ENCODE measurements around the gene MLH1.

Gene MLH1

DNA sequence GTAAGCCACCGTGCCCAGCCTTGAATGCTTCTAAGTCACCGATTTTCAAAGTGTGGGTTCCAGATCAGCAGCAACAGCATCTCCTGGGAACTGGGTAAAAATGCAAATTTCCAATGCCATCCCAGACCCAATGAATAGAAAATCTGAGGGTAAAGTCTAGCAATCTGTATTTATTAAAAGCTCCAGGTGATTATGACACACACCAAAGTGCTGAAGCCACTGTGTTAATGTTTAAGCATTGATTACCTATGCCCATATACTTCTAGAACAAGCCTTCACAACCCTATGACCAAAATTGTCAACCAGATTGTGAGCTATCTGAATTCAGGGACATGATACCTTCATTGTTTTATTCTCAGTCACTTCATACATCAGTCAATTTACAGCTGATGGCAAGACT lies 94.6 kb downstream of the MLH1 start:
- no peak overlapping the region for H3K18ac ChIP-seq (ENCODE audit: low read depth in 1 of 2, low read length in 2 of 2)
- no peak overlapping the region for H3K9ac ChIP-seq (ENCODE audit: low read length)
- no peaks in the 10 kb centered on the region for H3K27me3 ChIP-seq (ENCODE audit: control insufficient read depth in 1 of 2, insufficient read depth in 1 of 2, low read length in 2 of 2)
- H3K4me3 ChIP-seq (ENCODE audit: insufficient read depth in 1 of 2, low read depth in 1 of 2, low read length in 2 of 2) = no peak overlapping the region
- 92% methylated on average over 2 of the region's 2 CpGs for WGBS
- no peak overlapping the region for H4K91ac ChIP-seq (ENCODE audit: low read length)
- H3K27ac ChIP-seq (ENCODE audit: low read length, poor library complexity, severe bottlenecking) = no peak overlapping the region
- H3K23ac ChIP-seq (ENCODE audit: low read length in 2 of 2) = no peak overlapping the region
- no peak overlapping the region for H3K14ac ChIP-seq (ENCODE audit: low read length in 2 of 2)
- H2BK120ac ChIP-seq (ENCODE audit: low read depth, low read length) = no peak overlapping the region
- DNase-seq = no peak
- H3K4ac ChIP-seq (ENCODE audit: low read depth in 1 of 2, low read length in 2 of 2) = no peak overlapping the region
- H2BK12ac ChIP-seq (ENCODE audit: low read length in 2 of 2) = no peak overlapping the region
- no peak overlapping the region for H3K4me2 ChIP-seq (ENCODE audit: low read length, poor library complexity, severe bottlenecking)
- peaks cover 20% of the 10 kb centered on the region for H3K79me1 ChIP-seq (replicated peaks; ENCODE audit: low read length, poor library complexity, severe bottlenecking)
- no peak overlapping the region for H2BK15ac ChIP-seq (ENCODE audit: low read depth, poor library complexity, severe bottlenecking)
- no peak overlapping the region for H2AFZ ChIP-seq (ENCODE audit: low read depth, low read length)
- H4K8ac ChIP-seq (ENCODE audit: low read length) = no peak overlapping the region
- H3K9me3 ChIP-seq (ENCODE audit: control insufficient read depth, low read length) = no peaks in the 10 kb centered on the region
- H3K36me3 ChIP-seq (ENCODE audit: control insufficient read depth in 1 of 2, insufficient read depth in 2 of 2, low read depth in 1 of 2, low read length in 2 of 2) = peaks cover 6 to 74% of the 10 kb centered on the region in 2 experiments
- peaks cover 2% of the 10 kb centered on the region for H3K4me1 ChIP-seq (ENCODE audit: control insufficient read depth, insufficient read depth, low read depth, low read length)
- H2AK5ac ChIP-seq (ENCODE audit: low read length, severe bottlenecking) = no peak overlapping the region
- no peak overlapping the region for H2BK5ac ChIP-seq (ENCODE audit: low read depth, low read length, poor library complexity, severe bottlenecking)

DNA sequence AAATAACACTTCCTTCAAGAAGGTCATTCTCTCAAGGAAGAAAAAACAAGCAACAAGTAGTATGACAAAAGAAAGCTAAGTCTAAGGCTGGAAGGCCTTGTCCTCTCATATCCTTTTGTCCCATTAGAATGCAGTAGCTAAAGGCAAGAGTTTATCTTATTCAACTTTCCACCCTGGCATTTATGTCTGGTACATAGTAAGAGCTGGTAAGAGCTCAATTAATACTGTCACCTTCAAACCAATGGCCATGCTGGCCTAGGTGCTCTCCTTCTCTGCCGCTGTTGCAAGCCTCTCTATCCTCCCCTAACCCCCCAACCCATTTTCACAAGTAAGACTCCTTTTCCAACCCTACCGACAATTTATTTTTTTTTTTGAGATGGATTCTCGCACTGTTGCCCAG lies 99.2 kb downstream of the MLH1 start:
- H4K8ac ChIP-seq (ENCODE audit: low read length) = no peak overlapping the region
- no peak overlapping the region for H3K18ac ChIP-seq (ENCODE audit: low read depth in 1 of 2, low read length in 2 of 2)
- no peak overlapping the region for H3K27ac ChIP-seq (ENCODE audit: low read length, poor library complexity, severe bottlenecking)
- no peak overlapping the region for H2BK15ac ChIP-seq (ENCODE audit: low read depth, poor library complexity, severe bottlenecking)
- no peak overlapping the region for H3K4me3 ChIP-seq (ENCODE audit: insufficient read depth in 1 of 2, low read depth in 1 of 2, low read length in 2 of 2)
- 95% methylated on average over 3 of the region's 3 CpGs for WGBS
- no peak overlapping the region for H2AK5ac ChIP-seq (ENCODE audit: low read length, severe bottlenecking)
- no peak overlapping the region for H2BK120ac ChIP-seq (ENCODE audit: low read depth, low read length)
- peaks cover 3 to 68% of the 10 kb centered on the region in 2 experiments for H3K36me3 ChIP-seq (ENCODE audit: control insufficient read depth in 1 of 2, insufficient read depth in 2 of 2, low read depth in 1 of 2, low read length in 2 of 2)
- no peaks in the 10 kb centered on the region for H3K27me3 ChIP-seq (ENCODE audit: control insufficient read depth in 1 of 2, insufficient read depth in 1 of 2, low read length in 2 of 2)
- no peak overlapping the region for H3K4ac ChIP-seq (ENCODE audit: low read depth in 1 of 2, low read length in 2 of 2)
- H3K14ac ChIP-seq (ENCODE audit: low read length in 2 of 2) = no peak overlapping the region
- DNase-seq = no peak
- peaks cover 4% of the 10 kb centered on the region for H3K4me1 ChIP-seq (ENCODE audit: control insufficient read depth, insufficient read depth, low read depth, low read length)
- H2AFZ ChIP-seq (ENCODE audit: low read depth, low read length) = no peak overlapping the region
- no peak overlapping the region for H2BK12ac ChIP-seq (ENCODE audit: low read length in 2 of 2)
- H3K4me2 ChIP-seq (ENCODE audit: low read length, poor library complexity, severe bottlenecking) = no peak overlapping the region
- H4K91ac ChIP-seq (ENCODE audit: low read length) = no peak overlapping the region
- no peak overlapping the region for H2BK5ac ChIP-seq (ENCODE audit: low read depth, low read length, poor library complexity, severe bottlenecking)
- H3K23ac ChIP-seq (ENCODE audit: low read length in 2 of 2) = no peak overlapping the region
- no peaks in the 10 kb centered on the region for H3K9me3 ChIP-seq (ENCODE audit: control insufficient read depth, low read length)
- no peak overlapping the region for H3K9ac ChIP-seq (ENCODE audit: low read length)
- peaks cover 23% of the 10 kb centered on the region for H3K79me1 ChIP-seq (replicated peaks; ENCODE audit: low read length, poor library complexity, severe bottlenecking)

DNA sequence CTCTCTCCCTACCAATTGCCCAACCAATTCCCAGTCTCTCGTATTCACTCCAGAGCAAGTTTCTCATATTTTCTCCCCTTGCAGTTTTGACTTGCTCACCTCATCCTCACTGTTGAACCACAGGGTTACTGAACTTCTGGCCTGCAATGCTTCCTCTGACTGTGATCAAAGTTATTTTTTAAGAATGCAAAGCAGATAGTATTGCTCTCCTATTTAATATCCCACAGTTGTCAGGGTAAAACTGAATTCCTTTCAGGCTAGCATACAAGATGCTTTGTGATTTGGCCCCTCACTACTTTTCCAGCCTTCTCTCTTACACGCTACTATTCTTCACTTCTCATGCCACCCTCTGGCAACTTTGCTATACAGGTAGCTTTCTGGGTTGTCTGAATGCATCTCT lies 100.2 kb downstream of the MLH1 start:
- no peak overlapping the region for H3K18ac ChIP-seq (ENCODE audit: low read depth in 1 of 2, low read length in 2 of 2)
- no peak overlapping the region for H2BK5ac ChIP-seq (ENCODE audit: low read depth, low read length, poor library complexity, severe bottlenecking)
- H3K23ac ChIP-seq (ENCODE audit: low read length in 2 of 2) = no peak overlapping the region
- H3K4me3 ChIP-seq (ENCODE audit: insufficient read depth in 1 of 2, low read depth in 1 of 2, low read length in 2 of 2) = no peak overlapping the region
- peaks cover 7% of the 10 kb centered on the region for H3K4me1 ChIP-seq (ENCODE audit: control insufficient read depth, insufficient read depth, low read depth, low read length)
- H2BK12ac ChIP-seq (ENCODE audit: low read length in 2 of 2) = no peak overlapping the region
- H3K4ac ChIP-seq (ENCODE audit: low read depth in 1 of 2, low read length in 2 of 2) = no peak overlapping the region
- H2AFZ ChIP-seq (ENCODE audit: low read depth, low read length) = no peak overlapping the region
- H3K14ac ChIP-seq (ENCODE audit: low read length in 2 of 2) = no peak overlapping the region
- no peak overlapping the region for H4K8ac ChIP-seq (ENCODE audit: low read length)
- H2BK120ac ChIP-seq (ENCODE audit: low read depth, low read length) = no peak overlapping the region
- H2AK5ac ChIP-seq (ENCODE audit: low read length, severe bottlenecking) = no peak overlapping the region
- H4K91ac ChIP-seq (ENCODE audit: low read length) = no peak overlapping the region
- 92% methylated on average over 2 of the region's 2 CpGs for WGBS
- H3K36me3 ChIP-seq (ENCODE audit: control insufficient read depth in 1 of 2, insufficient read depth in 2 of 2, low read depth in 1 of 2, low read length in 2 of 2) = peaks cover 0 to 59% of the 10 kb centered on the region in 2 experiments
- peak overlapping the region; percentile 48 for H3K27ac ChIP-seq (ENCODE audit: low read length, poor library complexity, severe bottlenecking)
- no peaks in the 10 kb centered on the region for H3K27me3 ChIP-seq (ENCODE audit: control insufficient read depth in 1 of 2, insufficient read depth in 1 of 2, low read length in 2 of 2)
- no peak for DNase-seq
- H3K9me3 ChIP-seq (ENCODE audit: control insufficient read depth, low read length) = no peaks in the 10 kb centered on the region
- H3K79me1 ChIP-seq (replicated peaks; ENCODE audit: low read length, poor library complexity, severe bottlenecking) = peaks cover 16% of the 10 kb centered on the region
- H2BK15ac ChIP-seq (ENCODE audit: low read depth, poor library complexity, severe bottlenecking) = no peak overlapping the region
- H3K4me2 ChIP-seq (ENCODE audit: low read length, poor library complexity, severe bottlenecking) = no peak overlapping the region
- no peak overlapping the region for H3K9ac ChIP-seq (ENCODE audit: low read length)

DNA sequence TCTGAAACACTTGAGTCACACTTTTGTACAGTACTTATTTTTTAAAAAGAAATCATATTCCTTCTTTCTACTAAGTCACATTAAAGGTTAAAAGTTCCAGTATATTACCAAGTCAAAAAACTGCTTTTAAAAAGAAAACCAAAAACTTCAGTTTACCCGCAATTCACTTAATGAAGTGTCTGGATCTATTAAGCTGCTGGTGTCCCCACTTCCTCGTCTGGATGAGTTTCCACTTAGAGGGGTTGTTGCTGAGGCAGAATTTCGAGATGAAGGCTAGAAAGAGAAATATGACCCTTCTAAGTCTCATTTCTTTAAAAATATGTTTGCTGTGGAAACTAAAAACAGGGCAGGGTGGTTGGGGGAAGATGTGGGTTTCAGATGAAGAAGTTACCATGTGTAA lies 101.3 kb downstream of the MLH1 start:
- Histone ChIP-seq H2BK15ac (ENCODE audit: low read depth, poor library complexity, severe bottlenecking) (no peak overlapping the region), H3K36me3 (ENCODE audit: control insufficient read depth in 1 of 2, insufficient read depth in 2 of 2, low read depth in 1 of 2, low read length in 2 of 2) (peaks cover 0 to 53% of the 10 kb centered on the region in 2 experiments), H3K27me3 (ENCODE audit: control insufficient read depth in 1 of 2, insufficient read depth in 1 of 2, low read length in 2 of 2) (no peaks in the 10 kb centered on the region), H2BK12ac (ENCODE audit: low read length in 2 of 2) (no peak overlapping the region), H3K18ac (ENCODE audit: low read depth in 1 of 2, low read length in 2 of 2) (no peak overlapping the region), H3K9me3 (ENCODE audit: control insufficient read depth, low read length) (no peaks in the 10 kb centered on the region), H3K9ac (ENCODE audit: low read length) (no peak overlapping the region), H2AFZ (ENCODE audit: low read depth, low read length) (no peak overlapping the region), H4K91ac (ENCODE audit: low read length) (no peak overlapping the region), H3K79me1 (replicated peaks; ENCODE audit: low read length, poor library complexity, severe bottlenecking) (peaks cover 18% of the 10 kb centered on the region), H3K4me3 (ENCODE audit: insufficient read depth in 1 of 2, low read depth in 1 of 2, low read length in 2 of 2) (no peak overlapping the region), H4K8ac (ENCODE audit: low read length) (no peak overlapping the region), H3K14ac (ENCODE audit: low read length in 2 of 2) (no peak overlapping the region), H3K23ac (ENCODE audit: low read length in 2 of 2) (no peak overlapping the region), H2BK5ac (ENCODE audit: low read depth, low read length, poor library complexity, severe bottlenecking) (no peak overlapping the region), H3K4me2 (ENCODE audit: low read length, poor library complexity, severe bottlenecking) (no peak overlapping the region), H2AK5ac (ENCODE audit: low read length, severe bottlenecking) (no peak overlapping the region), H2BK120ac (ENCODE audit: low read depth, low read length) (no peak overlapping the region), H3K4me1 (ENCODE audit: control insufficient read depth, insufficient read depth, low read depth, low read length) (peaks cover 7% of the 10 kb centered on the region), H3K4ac (ENCODE audit: low read depth in 1 of 2, low read length in 2 of 2) (no peak overlapping the region), H3K27ac (ENCODE audit: low read length, poor library complexity, severe bottlenecking) (no peak overlapping the region)
- no peak for DNase-seq
- 71% methylated on average over 3 of the region's 3 CpGs for WGBS

Measured in mesenchymal stem cell (in vitro differentiated cells and primary cell).